OCI-LY1 (cell line): Measurements from ENCODE around the gene CEL.

Experiments used
- EZH2 ChIP-seq: fragments of 200-600 bp; sonication (generic), shearing (Covaris generic); IDR thresholded peaks from 2 replicates; pipeline ENCODE4 v1.8.0; 2017; ENCODE audit warnings: borderline replicate concordance, mixed run types, mild to moderate bottlenecking, antibody characterized with exemption, low read length, moderate library complexity, mixed read lengths
- TF ChIP-seq, protein P1 (sequence below): fragments of 200-600 bp; sonication (generic), shearing (Covaris generic); IDR thresholded peaks from 2 replicates; pipeline ENCODE4 v1.5.1; 2017; ENCODE audit warnings: mild to moderate bottlenecking, antibody characterized with exemption, low read length, moderate library complexity, mixed read lengths

DNA sequence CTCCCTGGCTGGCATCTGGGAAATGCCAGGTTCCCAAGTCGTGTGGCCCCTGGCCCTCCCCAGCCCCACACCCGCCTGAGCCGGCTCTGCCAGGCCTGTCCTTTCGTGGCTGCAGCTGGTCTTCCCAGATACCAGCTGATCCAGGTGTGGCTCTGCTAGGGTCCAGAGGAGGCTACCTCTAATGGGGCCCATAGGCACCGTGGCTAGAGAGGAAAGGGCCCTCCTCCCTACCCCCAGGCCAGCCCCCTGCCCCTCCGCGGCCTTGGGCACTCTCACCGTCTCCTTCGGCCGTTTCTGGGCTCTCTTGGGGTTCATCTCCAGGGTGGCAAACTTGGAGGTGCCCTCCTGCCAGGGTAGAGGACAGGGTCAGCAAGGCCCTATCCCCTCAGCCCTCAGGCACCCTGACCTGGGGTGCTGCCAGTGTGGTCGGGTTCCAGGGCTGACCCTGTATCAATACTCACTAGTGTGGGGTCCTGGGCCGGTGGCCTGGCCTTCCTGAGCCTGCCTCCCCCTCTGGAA lies 42.3 kb downstream of the CEL start:
- TF ChIP-seq, protein P1, sequence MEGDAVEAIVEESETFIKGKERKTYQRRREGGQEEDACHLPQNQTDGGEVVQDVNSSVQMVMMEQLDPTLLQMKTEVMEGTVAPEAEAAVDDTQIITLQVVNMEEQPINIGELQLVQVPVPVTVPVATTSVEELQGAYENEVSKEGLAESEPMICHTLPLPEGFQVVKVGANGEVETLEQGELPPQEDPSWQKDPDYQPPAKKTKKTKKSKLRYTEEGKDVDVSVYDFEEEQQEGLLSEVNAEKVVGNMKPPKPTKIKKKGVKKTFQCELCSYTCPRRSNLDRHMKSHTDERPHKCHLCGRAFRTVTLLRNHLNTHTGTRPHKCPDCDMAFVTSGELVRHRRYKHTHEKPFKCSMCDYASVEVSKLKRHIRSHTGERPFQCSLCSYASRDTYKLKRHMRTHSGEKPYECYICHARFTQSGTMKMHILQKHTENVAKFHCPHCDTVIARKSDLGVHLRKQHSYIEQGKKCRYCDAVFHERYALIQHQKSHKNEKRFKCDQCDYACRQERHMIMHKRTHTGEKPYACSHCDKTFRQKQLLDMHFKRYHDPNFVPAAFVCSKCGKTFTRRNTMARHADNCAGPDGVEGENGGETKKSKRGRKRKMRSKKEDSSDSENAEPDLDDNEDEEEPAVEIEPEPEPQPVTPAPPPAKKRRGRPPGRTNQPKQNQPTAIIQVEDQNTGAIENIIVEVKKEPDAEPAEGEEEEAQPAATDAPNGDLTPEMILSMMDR, result no peak
- TF ChIP-seq EZH2, result no peak
